Nephron progenitor cell (in vitro differentiated cells): Measurements from ENCODE around the gene PROZ.
"Not testable (repeated sequence)": the region's sequence is repeated elsewhere in the genome, so short reads cannot be mapped to it uniquely, and the experiment has no call there.

Experiments
- DNase-seq: peaks from one replicate; pipeline ENCODE4 v3.0.0; 2021
- H3K27ac Mint-ChIP-seq: 2 replicates; pipeline ENCODE4 v1.8.0; 2021; ENCODE audit warnings: mild to moderate bottlenecking, moderate library complexity, mixed read lengths
- H3K27me3 Mint-ChIP-seq: 2 replicates; pipeline ENCODE4 v1.8.0; 2021; ENCODE audit warnings: mild to moderate bottlenecking, low read depth, mixed read lengths; ENCODE audit not compliant: poor library complexity
- H3K36me3 Mint-ChIP-seq: 2 replicates; pipeline ENCODE4 v1.8.0; 2021; ENCODE audit warnings: low read depth, mixed read lengths
- H3K4me1 Mint-ChIP-seq: 2 replicates; pipeline ENCODE4 v1.8.0; 2021; ENCODE audit warnings: mixed read lengths
- H3K4me3 Mint-ChIP-seq: 2 replicates; pipeline ENCODE4 v1.8.0; 2021; ENCODE audit warnings: mild to moderate bottlenecking, moderate library complexity, mixed read lengths
- H3K9me3 Mint-ChIP-seq: 2 replicates; pipeline ENCODE4 v1.8.0; 2021; ENCODE audit warnings: mild to moderate bottlenecking, moderate library complexity, mixed read lengths
- CTCF ChIP-seq: fragments of 200-600 bp; sonication (generic); IDR thresholded peaks from 2 replicates; pipeline ENCODE4 v1.5.0; 2021; ENCODE audit warnings: antibody characterized with exemption

The PROZ gene

GRCh38 chr13:113159701-113160100 is 1.3 kb downstream of the PROZ start:
- peaks cover 39% of the 10 kb centered on the region for H3K27me3 Mint-ChIP-seq
- H3K36me3 Mint-ChIP-seq = peaks cover 17% of the 10 kb centered on the region
- H3K4me1 Mint-ChIP-seq = peaks cover 57% of the 10 kb centered on the region
- DNase-seq = no peak
- no peak for TF ChIP-seq CTCF
- no peak overlapping the region for H3K4me3 Mint-ChIP-seq
- H3K27ac Mint-ChIP-seq = no peak overlapping the region
- H3K9me3 Mint-ChIP-seq = peaks cover 28% of the 10 kb centered on the region

GRCh38 chr13:113160983-113161382 is 2.5 kb downstream of the PROZ start:
- no peak for TF ChIP-seq CTCF
- peaks cover 17% of the 10 kb centered on the region for H3K9me3 Mint-ChIP-seq
- H3K27ac Mint-ChIP-seq = no peak overlapping the region
- peak overlapping the region; percentile 50 for H3K4me3 Mint-ChIP-seq
- H3K36me3 Mint-ChIP-seq = peaks cover 21% of the 10 kb centered on the region
- peaks cover 50% of the 10 kb centered on the region for H3K4me1 Mint-ChIP-seq
- peaks cover 44% of the 10 kb centered on the region for H3K27me3 Mint-ChIP-seq
- DNase-seq = no peak

- no peak for TF ChIP-seq CTCF
- H3K9me3 Mint-ChIP-seq = peaks cover 13% of the 10 kb centered on the region
- no peak overlapping the region for H3K27ac Mint-ChIP-seq
- no peak for DNase-seq
- peak overlapping the region; percentile 50 for H3K4me3 Mint-ChIP-seq
- peaks cover 50% of the 10 kb centered on the region for H3K4me1 Mint-ChIP-seq
- peaks cover 26% of the 10 kb centered on the region for H3K36me3 Mint-ChIP-seq
- peaks cover 44% of the 10 kb centered on the region for H3K27me3 Mint-ChIP-seq
Observed at GRCh38 chr13:113161433-113161832, 3.0 kb downstream of the PROZ start.

GRCh38 chr13:113161975-113162374 is 3.5 kb downstream of the PROZ start:
- not testable (repeated sequence) for DNase-seq, H3K9me3 Mint-ChIP-seq, H3K27ac Mint-ChIP-seq, H3K4me3 Mint-ChIP-seq
- H3K36me3 Mint-ChIP-seq = peaks cover 31% of the 10 kb centered on the region
- H3K27me3 Mint-ChIP-seq = peaks cover 44% of the 10 kb centered on the region
- peaks cover 49% of the 10 kb centered on the region for H3K4me1 Mint-ChIP-seq

- H3K4me3 Mint-ChIP-seq = no peak overlapping the region
- peaks cover 36% of the 10 kb centered on the region for H3K36me3 Mint-ChIP-seq
- no peak overlapping the region for H3K27ac Mint-ChIP-seq
- no peak for TF ChIP-seq CTCF
- no peak for DNase-seq
- H3K27me3 Mint-ChIP-seq = peaks cover 40% of the 10 kb centered on the region
- no peaks in the 10 kb centered on the region for H3K9me3 Mint-ChIP-seq
- peaks cover 39% of the 10 kb centered on the region for H3K4me1 Mint-ChIP-seq
Observed at GRCh38 chr13:113162783-113163685, 4.6 kb downstream of the PROZ start.

- no peak overlapping the region for H3K27ac Mint-ChIP-seq
- peaks cover 38% of the 10 kb centered on the region for H3K27me3 Mint-ChIP-seq
- H3K4me1 Mint-ChIP-seq = peaks cover 27% of the 10 kb centered on the region
- DNase-seq = no peak
- no peak overlapping the region for H3K4me3 Mint-ChIP-seq
- H3K9me3 Mint-ChIP-seq = no peaks in the 10 kb centered on the region
- H3K36me3 Mint-ChIP-seq = peaks cover 49% of the 10 kb centered on the region
- TF ChIP-seq CTCF = no peak
Observed at GRCh38 chr13:113164492-113164891, 6.0 kb downstream of the PROZ start.
